GM19099 (cell line): ENCODE measurements around the gene ADH4.

Source experiments
- POLR2A ChIP-seq: IDR thresholded peaks from 3 replicates; pipeline ENCODE4 v1.6.1; 2011; ENCODE audit warnings: low read depth; ENCODE audit not compliant: insufficient read length; ENCODE audit errors: extremely low read depth

Gene ADH4

GRCh38 chr4:99144070-99144469 lies at the start of gene ADH4:
Gene ADH4, minus strand, starts transcription at chr4:99144297. Its CDS starts 75 bp downstream, at chr4:99144222.
- TF ChIP-seq POLR2A: no peak

- TF ChIP-seq POLR2A: no peak
Observed at GRCh38 chr4:99190336-99190735, 46.2 kb upstream of the ADH4 start.

- TF ChIP-seq POLR2A: no peak
Observed at GRCh38 chr4:99186029-99186428, 41.9 kb upstream of the ADH4 start.

- no peak for TF ChIP-seq POLR2A
Observed at GRCh38 chr4:99185581-99185980, 41.5 kb upstream of the ADH4 start.

GRCh38 chr4:99180382-99181070 lies 36.4 kb upstream of the ADH4 start:
- TF ChIP-seq POLR2A: no peak

- no peak for TF ChIP-seq POLR2A
Observed at GRCh38 chr4:99179626-99180025, 35.5 kb upstream of the ADH4 start.

- TF ChIP-seq POLR2A: no peak
Observed at GRCh38 chr4:99179178-99179577, 35.1 kb upstream of the ADH4 start.

GRCh38 chr4:99166544-99166943 lies 22.4 kb upstream of the ADH4 start:
- no peak for TF ChIP-seq POLR2A

GRCh38 chr4:99165978-99166377 lies 21.9 kb upstream of the ADH4 start:
- no peak for TF ChIP-seq POLR2A

GRCh38 chr4:99161373-99162099 lies 17.4 kb upstream of the ADH4 start:
- TF ChIP-seq POLR2A: no peak

- TF ChIP-seq POLR2A: no peak
Observed at GRCh38 chr4:99159699-99160098, 15.6 kb upstream of the ADH4 start.

- no peak for TF ChIP-seq POLR2A
Observed at GRCh38 chr4:99157478-99157935, 13.4 kb upstream of the ADH4 start.

GRCh38 chr4:99156992-99157391 lies 12.9 kb upstream of the ADH4 start:
- TF ChIP-seq POLR2A: no peak

- no peak for TF ChIP-seq POLR2A
Observed at GRCh38 chr4:99154658-99155342, 10.7 kb upstream of the ADH4 start.

GRCh38 chr4:99151995-99152394 lies 7.9 kb upstream of the ADH4 start:
- TF ChIP-seq POLR2A: no peak

- TF ChIP-seq POLR2A: no peak
Observed at GRCh38 chr4:99151452-99151851, 7.4 kb upstream of the ADH4 start.
